Pons (tissue), 1 donor: ENCODE results near the gene PSME3IP1.

Experiments used
- DNase-seq: peaks from one replicate; pipeline ENCODE4 v3.0.0-alpha.2; 2016; ENCODE audit warnings: low spot score

PSME3IP1 gene

GRCh38 chr16:57167538-57167937, 18.3 kb downstream of the PSME3IP1 start:
- no peak for DNase-seq

DNA sequence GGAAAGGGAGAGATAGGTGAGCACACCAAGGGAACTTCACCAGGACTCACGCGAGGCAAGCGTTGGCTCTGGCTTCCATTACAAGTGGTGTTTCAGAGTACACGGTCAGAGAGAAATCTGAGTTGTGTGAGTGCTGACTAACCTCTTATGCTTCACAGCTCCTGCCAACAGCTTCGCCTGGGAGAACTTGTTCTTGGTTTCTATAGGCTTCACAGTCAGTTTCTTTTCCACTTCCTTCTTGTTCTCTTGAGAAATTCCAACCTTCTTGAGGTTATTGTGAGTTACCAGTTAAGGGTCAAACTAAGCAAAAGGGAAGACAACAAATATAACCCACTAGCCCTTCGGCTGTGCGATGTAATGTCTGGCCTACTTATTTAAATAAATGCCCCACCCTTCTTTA, 18.9 kb downstream of the PSME3IP1 start:
- peak; percentile 79 for DNase-seq

- DNase-seq: no peak
These were observed 19.4 kb downstream of the PSME3IP1 start for GRCh38 chr16:57166451-57166850.

GRCh38 chr16:57165938-57166337, 19.9 kb downstream of the PSME3IP1 start:
- peak; percentile 58 for DNase-seq

- DNase-seq: no peak
These were observed 20.4 kb downstream of the PSME3IP1 start for GRCh38 chr16:57165483-57165882.

GRCh38 chr16:57163842-57164241, 22.0 kb downstream of the PSME3IP1 start:
- no peak for DNase-seq

GRCh38 chr16:57159447-57159846, 26.4 kb downstream of the PSME3IP1 start:
- no peak for DNase-seq

DNA sequence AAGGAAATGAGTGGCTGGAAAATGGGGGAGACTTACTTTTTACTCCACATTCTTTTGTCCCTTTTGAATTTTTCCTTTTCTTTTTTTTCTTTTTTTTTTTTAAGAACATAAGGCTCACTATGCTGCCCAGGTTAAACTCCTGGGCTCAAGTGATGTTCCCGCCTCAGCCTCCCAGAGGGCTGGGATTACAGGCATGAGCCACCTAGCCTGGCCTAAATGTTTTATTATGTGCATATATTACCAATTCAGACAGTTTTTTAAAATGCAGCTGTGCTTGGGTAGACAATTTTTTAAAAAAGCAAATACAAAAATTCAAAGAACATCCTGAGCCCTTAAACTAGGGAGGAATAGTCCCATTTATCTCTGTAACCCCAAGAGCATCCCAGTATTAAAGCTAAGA, 28.3 kb downstream of the PSME3IP1 start:
- DNase-seq: no peak

GRCh38 chr16:57156351-57156703, 29.5 kb downstream of the PSME3IP1 start:
- no peak for DNase-seq

- DNase-seq: no peak
These were observed 30.0 kb downstream of the PSME3IP1 start for GRCh38 chr16:57155702-57156350.

GRCh38 chr16:57153841-57154240, 32.0 kb downstream of the PSME3IP1 start:
- DNase-seq: no peak

- DNase-seq: peak; percentile 87
These were observed 33.4 kb downstream of the PSME3IP1 start for GRCh38 chr16:57152096-57153093.

DNA sequence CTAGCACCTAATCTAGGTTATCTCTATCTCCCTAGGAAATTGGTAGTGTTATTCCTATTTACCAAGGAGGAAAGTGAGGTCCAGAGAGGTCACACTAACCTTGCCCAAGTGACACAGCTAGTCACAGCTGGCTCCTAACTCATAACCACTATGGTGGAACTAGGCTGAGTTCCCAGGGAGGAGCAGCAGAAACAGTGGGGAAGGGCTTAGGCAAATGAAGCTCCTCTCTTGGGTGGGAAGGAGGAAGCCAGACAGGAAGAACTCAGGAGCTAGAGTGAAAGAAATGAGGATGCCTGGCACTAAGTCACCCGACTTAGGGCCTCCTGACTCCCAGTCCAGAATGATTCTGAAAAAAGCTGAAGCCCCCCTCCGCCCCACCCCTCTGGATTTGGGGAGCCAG, 34.5 kb downstream of the PSME3IP1 start:
- no peak for DNase-seq

- DNase-seq: no peak
These were observed 35.0 kb downstream of the PSME3IP1 start for GRCh38 chr16:57150682-57151330.

GRCh38 chr16:57149391-57149790, 36.4 kb downstream of the PSME3IP1 start:
- DNase-seq: no peak

GRCh38 chr16:57148481-57148880, 37.4 kb downstream of the PSME3IP1 start:
- no peak for DNase-seq

- DNase-seq: peak; percentile 45
These were observed 38.2 kb downstream of the PSME3IP1 start for GRCh38 chr16:57147381-57148221.

- no peak for DNase-seq
These were observed 39.1 kb downstream of the PSME3IP1 start for GRCh38 chr16:57146735-57147134.

DNA sequence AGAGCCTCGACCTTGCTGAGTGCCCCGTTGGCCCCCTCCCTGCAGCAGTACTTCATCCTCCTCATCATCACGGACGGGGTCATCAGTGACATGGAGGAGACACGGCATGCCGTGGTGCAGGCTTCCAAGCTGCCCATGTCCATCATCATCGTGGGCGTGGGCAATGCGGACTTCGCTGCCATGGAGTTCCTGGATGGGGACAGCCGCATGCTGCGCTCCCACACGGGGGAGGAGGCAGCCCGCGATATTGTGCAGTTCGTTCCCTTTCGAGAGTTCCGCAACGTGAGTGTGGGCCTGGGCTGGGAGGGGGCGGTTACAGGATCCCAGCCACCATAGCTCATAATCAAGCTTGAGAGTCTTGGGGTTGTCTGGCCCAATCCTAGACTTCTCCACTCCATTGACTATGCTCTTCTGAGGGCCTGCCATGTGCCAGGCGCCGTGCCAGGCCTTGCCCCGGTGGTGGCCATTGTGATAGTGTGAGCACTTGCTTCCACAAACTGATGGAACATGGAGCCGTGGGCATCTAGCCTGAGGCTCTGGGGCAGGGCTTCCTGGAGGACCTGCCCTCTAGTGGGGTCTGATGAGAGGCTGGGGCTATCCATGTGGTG, 39.7 kb downstream of the PSME3IP1 start:
- DNase-seq: no peak

DNA sequence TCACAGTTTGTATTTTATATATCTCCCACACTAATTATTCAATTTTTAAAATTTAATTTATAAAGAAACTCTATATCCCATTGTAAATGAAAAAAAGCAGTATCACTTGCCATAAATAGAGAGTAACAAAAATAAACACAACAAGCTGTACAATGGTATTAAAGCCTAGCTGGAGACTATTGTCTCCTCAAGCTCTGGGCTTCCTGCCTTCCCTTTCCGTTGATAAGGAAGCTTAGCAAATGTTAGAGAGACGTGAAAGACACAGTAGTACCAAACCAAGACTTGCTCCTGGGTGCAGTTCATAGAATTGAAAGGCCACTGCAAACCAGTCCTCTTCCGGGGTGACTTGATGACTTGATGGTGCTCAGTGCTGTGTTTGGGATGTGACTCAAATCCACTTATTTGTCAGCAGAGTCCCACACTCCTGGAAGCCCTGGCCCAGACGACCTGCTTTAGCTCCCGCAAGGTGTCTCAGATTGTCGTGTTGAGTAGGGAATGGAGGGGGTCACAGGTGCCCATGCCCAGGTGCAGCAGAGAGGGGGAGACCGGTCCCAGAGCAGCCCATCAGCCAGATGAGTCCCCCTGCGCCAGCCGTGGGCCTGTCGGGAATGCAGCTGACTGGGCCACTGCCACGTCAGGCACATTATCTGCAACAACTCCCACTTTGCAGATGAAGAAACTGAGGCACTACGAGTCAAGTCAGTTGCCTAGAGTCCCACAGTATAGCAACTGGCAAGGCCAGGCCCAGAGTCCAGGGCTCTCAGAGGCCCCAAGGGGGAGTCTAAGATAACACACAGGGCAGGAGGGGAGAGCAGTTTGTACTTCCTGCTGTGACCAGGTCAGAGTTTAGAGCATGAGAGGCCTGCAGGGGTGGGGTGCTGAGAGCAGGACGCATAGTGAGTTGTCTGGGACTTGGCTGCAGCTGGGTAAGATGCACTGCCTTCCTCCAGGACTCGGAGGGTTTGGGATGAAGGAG, 40.5 kb downstream of the PSME3IP1 start:
- DNase-seq: no peak
